GM12878 (cell line): Measurements from ENCODE around the gene TNFSF15. TPM values are rescaled to one million over a fixed set of nuclear protein-coding genes. Genes with fewer than 3 reads are reported as not detected.

Experiments used
- ATAC-seq: fragments of 200-7000 bp; cut with Tn5 transposase; 3 replicates; pipeline ENCODE4 v1.9.1; 2020; ENCODE audit warnings: mild to moderate bottlenecking, moderate library complexity
- Bru-seq: library from RNA; stranded (reverse); fragments of 400-500 nt; gene quantifications from one replicate; lab custom pipeline; 2021; lab: Mats Ljungman, UMichigan
- BruChase-seq, 2 experiments: library from RNA; stranded (reverse); fragments of 400-500 nt; gene quantifications; one replicate each; lab custom pipeline; 2021; lab: Mats Ljungman, UMichigan
- BruUV-seq: library from RNA; stranded (reverse); fragments of 400-500 nt; replicated peaks from 2 replicates; lab custom pipeline; 2021; lab: Mats Ljungman, UMichigan
- CTCF ChIA-PET: fragments of 300-600 bp; sonication (Branson Sonifier 250); formaldehyde crosslinking; extraction: SDS; loops from one replicate; lab custom pipeline; 2021; ENCODE audit warnings: inconsistent platforms; lab: Yijun Ruan, JAX
- POLR2A ChIA-PET: fragments of 350-600 bp; formaldehyde crosslinking; extraction: SDS; loops from one replicate; lab custom pipeline; 2021; ENCODE audit warnings: inconsistent platforms; lab: Charles Lee
- RAD21 ChIA-PET: fragments of 300-600 bp; sonication (Branson Sonifier 250); formaldehyde crosslinking; loops from one replicate; lab custom pipeline; 2023; ENCODE audit warnings: antibody characterized with exemption; ENCODE audit not compliant: unreplicated experiment; lab: Charles Lee
- SMC1A ChIA-PET: fragments of 300-600 bp; sonication (Branson Sonifier 250); formaldehyde crosslinking; loops from one replicate; lab custom pipeline; 2023; ENCODE audit not compliant: unreplicated experiment, uncharacterized antibody; lab: Charles Lee
- DNase-seq: peaks from one replicate; pipeline ENCODE4 v3.0.0-alpha.2; 2011; ENCODE audit warnings: low read depth, low spot score
- FAIRE-seq: peaks from 3 replicates; lab custom pipeline; 2011; peaks lifted over from hg19 to GRCh38; lab: Jason Lieb, UNC
- H2AFZ ChIP-seq: 2 replicates; pipeline ENCODE4 v1.6.0; 2011; ENCODE audit warnings: low read depth, low read length, control low read depth; ENCODE audit not compliant: control insufficient read depth
- H3K27ac ChIP-seq: 2 replicates; pipeline ENCODE4 v1.5.1; 2011; ENCODE audit warnings: control low read depth; ENCODE audit not compliant: control insufficient read depth, insufficient read depth
- H3K27me3 ChIP-seq, 2 experiments: replicated peaks in 1 of 2; 2 replicates each; pipeline versions ENCODE4 v1.6.0 to v1.6.1; 2011; ENCODE audit warnings: low read length in 1 of 2; ENCODE audit not compliant: control insufficient read depth in 2 of 2, insufficient read depth in 2 of 2
- H3K36me3 ChIP-seq, 2 experiments: 2 replicates each; pipeline ENCODE4 v1.5.1; 2011; ENCODE audit warnings: low read length in 1 of 2; ENCODE audit not compliant: control insufficient read depth in 2 of 2, insufficient read depth in 2 of 2
- H3K4me1 ChIP-seq: 2 replicates; pipeline ENCODE4 v1.6.1; 2011; ENCODE audit warnings: mild to moderate bottlenecking, low read length, moderate library complexity, mixed read lengths; ENCODE audit not compliant: control insufficient read depth, insufficient read depth
- H3K4me2 ChIP-seq: 2 replicates; pipeline ENCODE4 v1.6.0; 2011; ENCODE audit warnings: control low read depth; ENCODE audit not compliant: control insufficient read depth, insufficient read depth
- H3K4me3 ChIP-seq: fragments of 200-600 bp; sonication (generic); 2 replicates; pipeline ENCODE4 v1.5.1; 2016
- H3K79me2 ChIP-seq: 2 replicates; pipeline ENCODE4 v1.6.0; 2011; ENCODE audit warnings: low read length; ENCODE audit not compliant: control insufficient read depth, insufficient read depth
- H3K9ac ChIP-seq: 2 replicates; pipeline ENCODE4 v1.8.0; 2011; ENCODE audit warnings: low read length, control low read depth, mixed read lengths; ENCODE audit not compliant: control insufficient read depth, insufficient read depth
- H3K9me3 ChIP-seq: replicated peaks from 3 replicates; pipeline ENCODE4 v1.5.1; 2011; ENCODE audit warnings: mild to moderate bottlenecking, low read length; ENCODE audit not compliant: control insufficient read depth, insufficient read depth
- H4K20me1 ChIP-seq: 2 replicates; pipeline ENCODE4 v1.6.0; 2011; ENCODE audit not compliant: control insufficient read depth, insufficient read depth
- ASH2L ChIP-seq: fragments of 300-600, 200-600 bp; sonication (generic); IDR thresholded peaks from 2 replicates; pipeline ENCODE4 v1.6.1; 2017; ENCODE audit warnings: low read depth, mild to moderate bottlenecking, borderline replicate concordance
- BACH1 ChIP-seq: fragments of 450-650 bp; IDR thresholded peaks from 2 replicates; pipeline ENCODE4 v1.6.1; 2017; ENCODE audit warnings: mild to moderate bottlenecking, borderline replicate concordance
- BMI1 ChIP-seq: fragments of 450-650 bp; IDR thresholded peaks from 2 replicates; pipeline ENCODE4 v1.6.1; 2016; ENCODE audit warnings: mild to moderate bottlenecking, moderate library complexity, borderline replicate concordance
- EED ChIP-seq: sonication (generic); IDR thresholded peaks from 2 replicates; pipeline ENCODE4 v1.6.1; 2016; ENCODE audit warnings: antibody characterized with exemption, low read depth
- ESRRA ChIP-seq: IDR thresholded peaks from 2 replicates; pipeline ENCODE4 v1.6.1; 2012; ENCODE audit warnings: mild to moderate bottlenecking, low read length, improper control_type of control experiment
- IKZF2 ChIP-seq, 2 experiments: fragments of 450-650 bp; IDR thresholded peaks; 2 replicates each; pipeline ENCODE4 v1.6.1; 2017; ENCODE audit warnings: mild to moderate bottlenecking in 2 of 2, moderate library complexity in 2 of 2
- NBN ChIP-seq: fragments of 450-650 bp; IDR thresholded peaks from 2 replicates; pipeline ENCODE4 v1.6.1; 2016
- NR2C2 ChIP-seq: IDR thresholded peaks from 2 replicates; pipeline ENCODE4 v1.6.1; 2011; ENCODE audit warnings: borderline replicate concordance, low read depth; ENCODE audit not compliant: control insufficient read depth, insufficient read length
- NRF1 ChIP-seq: conservative IDR thresholded peaks from 2 replicates; pipeline ENCODE4 v1.6.1; 2011; ENCODE audit warnings: mild to moderate bottlenecking, low read depth, low read length, improper control_type of control experiment
- POLR2AphosphoS2 ChIP-seq: IDR thresholded peaks from 2 replicates; pipeline ENCODE4 v1.6.1; 2011; ENCODE audit warnings: low read depth, mild to moderate bottlenecking, low read length, improper control_type of control experiment, moderate library complexity
- POU2F2 ChIP-seq: IDR thresholded peaks from 3 replicates; pipeline ENCODE4 v1.6.1; 2011; ENCODE audit warnings: low read depth, mild to moderate bottlenecking, low read length, borderline replicate concordance
- RAD51 ChIP-seq: fragments of 450-650 bp; IDR thresholded peaks from 2 replicates; pipeline ENCODE4 v1.6.1; 2016; ENCODE audit warnings: moderate library complexity, mild to moderate bottlenecking, inconsistent platforms
- SIX5 ChIP-seq: IDR thresholded peaks from 2 replicates; pipeline ENCODE4 v1.6.1; 2011; ENCODE audit warnings: mild to moderate bottlenecking, low read depth, low read length, moderate library complexity; ENCODE audit not compliant: severe bottlenecking
- SKIL ChIP-seq: fragments of 450-650 bp; IDR thresholded peaks from 2 replicates; pipeline ENCODE4 v1.6.1; 2017; ENCODE audit warnings: mild to moderate bottlenecking, low read depth, inconsistent platforms; ENCODE audit not compliant: poor library complexity, severe bottlenecking
- SUZ12 ChIP-seq: fragments of 200-600 bp; sonication (generic); IDR thresholded peaks from one replicate; pipeline ENCODE4 v1.6.1; 2018; ENCODE audit warnings: antibody characterized with exemption, mild to moderate bottlenecking; ENCODE audit not compliant: unreplicated experiment
- ZNF274 ChIP-seq: IDR thresholded peaks from one replicate; pipeline ENCODE4 v1.8.0; 2011; ENCODE audit not compliant: insufficient read length, insufficient read depth
- WGBS: methylation state at CpG from one replicate; pipeline ENCODE4 v1.1.6; 2016; ENCODE audit warnings: low lambda C conversion rate; ENCODE audit not compliant: insufficient replicate concordance, insufficient coverage; ENCODE audit errors: missing lambda C conversion rate; 5-methylcytosine and 5-hydroxymethylcytosine counted together
- in situ Hi-C: fragments of 300-500 bp; cut with MboI; formaldehyde crosslinking; loops from 9 replicates; pipeline ENCODE4 v1.14.3; 2018; ENCODE audit warnings: mixed read lengths
- intact Hi-C: fragments of 100-400 bp; cut with micrococcal nuclease; formaldehyde crosslinking; loops from one replicate; pipeline ENCODE4 v1.14.2; 2022; ENCODE audit not compliant: unreplicated experiment
- long read RNA-seq, 2 experiments: library from polyadenylated mRNA; unstranded; transcript quantifications; one replicate each; pipeline ENCODE4 v2.0.0, GENCODE V29; 2019 to 2020
- polyA minus RNA-seq, 3 experiments: library from RNA; depleted of rRNA, polyadenylated mRNA; stranded (reverse); fragments of >200 nt; gene quantifications; 2 replicates each; pipeline ENCODE4 v1.2.3, GENCODE V29; 2011
- polyA plus RNA-seq, 11 experiments: library from polyadenylated mRNA; depleted of rRNA in 4 of 11; unstranded in 6 of 11; stranded (reverse) in 5 of 11; fragments of >200 nt; fragmentation: Nextera tagmentation in 4 of 11; fragmentation: Illumina TruSeq in 1 of 11; extraction: Ambion mirVana in 4 of 11; extraction: Trizol in 1 of 11; gene quantifications; 1 replicate in 1 of 11; 2 replicates in 10 of 11; pipeline versions ENCODE4 v1.2.1 to v1.2.3, GENCODE V29; 2011 to 2016; ENCODE audit warnings: inconsistent platforms in 2 of 11, missing spikeins in 2 of 11, low read depth in 1 of 11
- total RNA-seq, 4 experiments: library from RNA; depleted of rRNA in 3 of 4; stranded (reverse); fragments of >200 nt in 3 of 4; fragmentation: Illumina TruSeq in 1 of 4; extraction: Trizol in 1 of 4; gene quantifications; 2 replicates each; pipeline versions ENCODE4 v1.2.1 to v1.2.3, GENCODE V29; 2013 to 2021

TNFSF15 gene
- not detected in 2 replicates for total RNA-seq (2013; cell fraction: nucleolus; rRNA removed)
- total RNA-seq (2014; rRNA removed) = not detected in 2 replicates
- total RNA-seq (2014; rRNA removed; fragmentation: Illumina TruSeq; extraction: Trizol) = under 0.01 TPM in 1 of 2 replicates, not detected in the other
- not detected in 2 replicates for total RNA-seq (2021)
- not detected for polyA plus RNA-seq (2011; ENCODE audit: low read depth)
- 0.03 TPM in 1 of 2 replicates, not detected in the other for polyA plus RNA-seq (2011; rRNA removed)
- polyA plus RNA-seq (2011; cell fraction: cytosol; rRNA removed) = 0.01 and 0.02 TPM in 2 replicates
- polyA plus RNA-seq (2011; cell fraction: nucleus; rRNA removed) = 0.01 and 0.04 TPM in 2 replicates
- polyA plus RNA-seq (2012) = not detected in 2 replicates
- 0.03 TPM in 1 of 2 replicates, not detected in the other for polyA plus RNA-seq (2014; fragmentation: Illumina TruSeq; extraction: Trizol)
- polyA plus RNA-seq (2014; fragmentation: Nextera tagmentation; extraction: Ambion mirVana) = not detected
- polyA plus RNA-seq (2014; rRNA removed) = not detected in 2 replicates
- polyA plus RNA-seq (2016; fragmentation: Nextera tagmentation; extraction: Ambion mirVana) = not detected
- under 0.01 and 0.10 TPM in 2 replicates for polyA minus RNA-seq (2011; rRNA and poly(A)+ RNA removed)
- polyA minus RNA-seq (2011; cell fraction: cytosol; rRNA and poly(A)+ RNA removed) = not detected in 2 replicates
- 0.10 TPM in 1 of 2 replicates, not detected in the other for polyA minus RNA-seq (2011; cell fraction: nucleus; rRNA and poly(A)+ RNA removed)
- Bru-seq, nascent RNA = percentile 27 among the genes with signal in this experiment
- percentile 18 among the genes with signal in this experiment for BruChase-seq, experiment 1, labeled RNA remaining after a 6-hour chase
- BruChase-seq, experiment 2, labeled RNA remaining after a 2-hour chase = percentile 27 among the genes with signal in this experiment
- long read RNA-seq, experiment 1 = 0 reads
- long read RNA-seq, experiment 2, full-length matches to known transcripts = 2 of 2 reads
- long read RNA-seq, experiment 2, partial matches to known transcripts = 0 of 2 reads
- long read RNA-seq, experiment 2, other reads (novel, unspliced or antisense) = 0 of 2 reads

GRCh38 chr9:114805670-114806525, at the start of gene TNFSF15:
Gene TNFSF15, minus strand, starts transcription at chr9:114806039. Its CDS starts 27 bp downstream, at chr9:114806012.
- H2AFZ ChIP-seq = no peak within 1 kb of the TSS
- H3K79me2 ChIP-seq = no peaks in the 10 kb centered on the region
- in situ Hi-C loops = no loop called here
- SMC1A ChIA-PET = interaction anchor here (1.4 kb wide), 1 partner anchor 125 kb away, joined by 4 read pairs; no protein-coding TSS in a partner anchor
- no peak within 1 kb of the TSS for H3K27ac ChIP-seq
- peak within 1 kb of the TSS; percentile 76 for H3K4me2 ChIP-seq
- DNase-seq (peak; percentile 43), FAIRE-seq (no peak), ATAC-seq (peak; percentile 91)
- H3K4me3 ChIP-seq = no peak within 1 kb of the TSS; the same call in 1 of the 2 replicates
- peaks cover 0 to under 1% of the 10 kb centered on the region in 2 experiments; a peak in 2 of 4 replicates for H3K27me3 ChIP-seq
- intact Hi-C loops = no loop called here
- H3K36me3 ChIP-seq = no peaks in the 10 kb centered on the region
- CTCF ChIA-PET = interaction anchor here (0.6 to 1.3 kb wide), 2 partner anchors 101 to 203 kb away, joined by 3 read pairs; no protein-coding TSS in a partner anchor
- BruUV-seq = no TSS peak
- POLR2A ChIA-PET = interaction anchor here (0.6 kb wide), 2 partner anchors 22 to 1430 kb away, joined by 3 read pairs; no protein-coding TSS in a partner anchor
- 23% methylated on average over 7 of the region's 8 CpGs for whole genome bisulfite sequencing
- no peaks in the 10 kb centered on the region for H3K9me3 ChIP-seq
- RAD21 ChIA-PET = no interaction called here
- no peak within 1 kb of the TSS for H3K9ac ChIP-seq
- H3K4me1 ChIP-seq = peaks cover 15% of the 10 kb centered on the region
- H4K20me1 ChIP-seq = 0 out of 2 replicates have a peak, but pooled peaks cover 3% of the 10 kb centered on the region
- no peak for TF ChIP-seq ZNF274
- no peak for TF ChIP-seq BMI1
- TF ChIP-seq POLR2AphosphoS2 = no peak
- peak; percentile 64; the same call in 1 of the 3 replicates for TF ChIP-seq POU2F2
- TF ChIP-seq SUZ12 = no peak
- no peak for TF ChIP-seq NBN
- TF ChIP-seq RAD51 = no peak
- TF ChIP-seq IKZF2 (IDR thresholded peaks at IDR 0.05) = peak; percentile 57 to 70
- no peak for TF ChIP-seq BACH1
- no peak for TF ChIP-seq NR2C2
- TF ChIP-seq EED = peak; percentile 63; the same call in 1 of the 2 replicates
- no peak for TF ChIP-seq ESRRA
- TF ChIP-seq NRF1 = no peak
- no peak for TF ChIP-seq SIX5
- no peak for TF ChIP-seq ASH2L
- no peak for TF ChIP-seq SKIL
